PFSK-1 (cell line): Measurements from ENCODE around the gene C6orf62.
A peak's percentile ranks its signal among the peaks of the same experiment; 100 is the strongest.

Experiments used
- FOXP2 ChIP-seq: optimal IDR thresholded peaks from 2 replicates; pipeline ENCODE3; 2011; ENCODE audit warnings: borderline replicate concordance, control low read depth, inconsistent platforms; ENCODE audit not compliant: insufficient read depth; ENCODE audit errors: extremely low read length, extremely low read depth
- POLR2AphosphoS5 ChIP-seq: IDR thresholded peaks from 2 replicates; pipeline ENCODE4 v1.6.1; 2012; ENCODE audit warnings: low read depth, mild to moderate bottlenecking, control low read depth, low read length, moderate library complexity
- SIN3A ChIP-seq: IDR thresholded peaks from 2 replicates; pipeline ENCODE4 v1.6.1; 2012; ENCODE audit warnings: mild to moderate bottlenecking, low read length, moderate library complexity, borderline replicate concordance; ENCODE audit not compliant: insufficient read depth
- TAF1 ChIP-seq: IDR thresholded peaks from 2 replicates; pipeline ENCODE4 v1.6.1; 2012; ENCODE audit warnings: low read length, control low read depth, borderline replicate concordance; ENCODE audit not compliant: insufficient read depth
- TF ChIP-seq, protein P1 (sequence below), 2 experiments: IDR thresholded peaks; 2 replicates each; pipeline versions ENCODE4 v1.6.1 to v1.8.0; 2011 to 2012; ENCODE audit warnings: low read depth in 2 of 2, low read length in 2 of 2, control low read depth in 1 of 2, inconsistent platforms in 1 of 2, mild to moderate bottlenecking in 1 of 2, moderate library complexity in 1 of 2; ENCODE audit not compliant: insufficient read depth in 1 of 2

The C6orf62 gene

GRCh38 chr6:24720604-24721460 is 1.9 kb upstream of the C6orf62 start:
- TF ChIP-seq POLR2AphosphoS5 = peak; percentile 96
- peak; percentile 92 for TF ChIP-seq TAF1
- peak; percentile 43 for TF ChIP-seq FOXP2
- TF ChIP-seq, protein P1, sequence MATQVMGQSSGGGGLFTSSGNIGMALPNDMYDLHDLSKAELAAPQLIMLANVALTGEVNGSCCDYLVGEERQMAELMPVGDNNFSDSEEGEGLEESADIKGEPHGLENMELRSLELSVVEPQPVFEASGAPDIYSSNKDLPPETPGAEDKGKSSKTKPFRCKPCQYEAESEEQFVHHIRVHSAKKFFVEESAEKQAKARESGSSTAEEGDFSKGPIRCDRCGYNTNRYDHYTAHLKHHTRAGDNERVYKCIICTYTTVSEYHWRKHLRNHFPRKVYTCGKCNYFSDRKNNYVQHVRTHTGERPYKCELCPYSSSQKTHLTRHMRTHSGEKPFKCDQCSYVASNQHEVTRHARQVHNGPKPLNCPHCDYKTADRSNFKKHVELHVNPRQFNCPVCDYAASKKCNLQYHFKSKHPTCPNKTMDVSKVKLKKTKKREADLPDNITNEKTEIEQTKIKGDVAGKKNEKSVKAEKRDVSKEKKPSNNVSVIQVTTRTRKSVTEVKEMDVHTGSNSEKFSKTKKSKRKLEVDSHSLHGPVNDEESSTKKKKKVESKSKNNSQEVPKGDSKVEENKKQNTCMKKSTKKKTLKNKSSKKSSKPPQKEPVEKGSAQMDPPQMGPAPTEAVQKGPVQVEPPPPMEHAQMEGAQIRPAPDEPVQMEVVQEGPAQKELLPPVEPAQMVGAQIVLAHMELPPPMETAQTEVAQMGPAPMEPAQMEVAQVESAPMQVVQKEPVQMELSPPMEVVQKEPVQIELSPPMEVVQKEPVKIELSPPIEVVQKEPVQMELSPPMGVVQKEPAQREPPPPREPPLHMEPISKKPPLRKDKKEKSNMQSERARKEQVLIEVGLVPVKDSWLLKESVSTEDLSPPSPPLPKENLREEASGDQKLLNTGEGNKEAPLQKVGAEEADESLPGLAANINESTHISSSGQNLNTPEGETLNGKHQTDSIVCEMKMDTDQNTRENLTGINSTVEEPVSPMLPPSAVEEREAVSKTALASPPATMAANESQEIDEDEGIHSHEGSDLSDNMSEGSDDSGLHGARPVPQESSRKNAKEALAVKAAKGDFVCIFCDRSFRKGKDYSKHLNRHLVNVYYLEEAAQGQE (IDR thresholded peaks at IDR 0.05; ENCODE audit: insufficient read depth in 1 of 2, low read depth in 2 of 2, low read length in 2 of 2) = no peak; a peak in 1 of 4 replicates

DNA sequence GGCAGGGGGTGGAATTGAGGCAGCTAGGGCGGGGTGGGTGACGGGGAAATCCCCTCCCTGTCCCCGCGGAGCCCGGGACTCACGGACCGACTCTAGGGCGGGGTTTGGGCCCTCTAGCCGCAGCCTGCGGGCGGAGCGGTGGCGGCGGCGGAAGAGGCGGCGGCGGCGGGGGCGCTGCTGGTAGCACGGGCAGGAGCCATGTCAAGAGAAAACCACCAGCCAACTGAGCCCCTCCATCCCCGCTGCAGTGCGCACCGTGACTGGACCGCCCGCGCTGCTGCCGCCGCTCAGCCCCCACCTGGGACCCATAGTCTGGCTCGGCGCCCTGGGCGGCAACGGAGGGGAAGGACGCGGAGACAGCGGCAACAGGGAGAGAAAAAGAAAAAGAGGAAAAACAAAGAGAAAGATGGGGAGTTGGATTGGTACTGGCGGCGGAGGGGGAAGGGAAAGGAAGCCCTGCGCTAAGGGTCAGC is 1.2 kb upstream of the C6orf62 start:
- no peak for TF ChIP-seq SIN3A
- TF ChIP-seq, protein P1 (IDR thresholded peaks at IDR 0.05; ENCODE audit: insufficient read depth in 1 of 2, low read depth in 2 of 2, low read length in 2 of 2) = no peak
- no peak for TF ChIP-seq FOXP2
- TF ChIP-seq POLR2AphosphoS5 = no peak
- TF ChIP-seq TAF1 = no peak

- TF ChIP-seq SIN3A (no peak), POLR2AphosphoS5 (no peak), TAF1 (no peak), FOXP2 (no peak)
- TF ChIP-seq, protein P1 (IDR thresholded peaks at IDR 0.05; ENCODE audit: insufficient read depth in 1 of 2, low read depth in 2 of 2, low read length in 2 of 2) = no peak
Measured at GRCh38 chr6:24718449-24719124, 367 bp downstream of the C6orf62 start.

- TF ChIP-seq SIN3A (no peak), TAF1 (no peak), POLR2AphosphoS5 (no peak), FOXP2 (no peak)
- TF ChIP-seq, protein P1 (IDR thresholded peaks at IDR 0.05; ENCODE audit: insufficient read depth in 1 of 2, low read depth in 2 of 2, low read length in 2 of 2) = no peak
Measured at GRCh38 chr6:24710519-24711303, 8.2 kb downstream of the C6orf62 start.
